ENCODE measurements around the gene MAGI3.
"Not testable (repeated sequence)": the region's sequence is repeated elsewhere in the genome, so short reads cannot be mapped to it uniquely, and the experiment has no call there.

MAGI3 gene

DNA sequence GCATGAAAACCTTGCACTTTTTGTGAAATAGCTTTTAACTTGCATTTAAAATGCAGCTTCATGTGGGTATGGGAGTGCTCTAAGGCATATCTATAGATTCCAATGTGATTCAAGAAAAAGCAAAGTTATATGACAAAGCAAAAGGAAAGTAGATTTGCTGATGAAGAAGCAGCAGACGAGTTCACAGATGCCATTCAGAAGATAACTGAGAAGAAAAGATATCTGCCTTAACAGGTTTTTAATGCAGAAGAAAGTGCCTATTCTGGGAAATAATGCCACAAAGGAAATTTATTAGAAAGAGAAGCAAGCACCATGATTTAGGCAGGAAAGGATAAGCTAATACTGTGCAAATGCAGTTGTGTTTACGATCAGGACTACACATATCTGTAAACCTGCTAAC is 300.9 kb downstream of the MAGI3 start:
- no peak for DNase-seq
- Mint-ChIP-seq H3K36me3 (ENCODE audit: low read depth) (peaks cover 77% of the 10 kb centered on the region), H3K27me3 (ENCODE audit: low read depth, poor library complexity) (no peaks in the 10 kb centered on the region), H3K4me1 (no peaks in the 10 kb centered on the region), H3K9me3 (peaks cover 57% of the 10 kb centered on the region), H3K4me3 (no peak overlapping the region), H3K27ac (no peak overlapping the region)
- TF ChIP-seq, protein P1, sequence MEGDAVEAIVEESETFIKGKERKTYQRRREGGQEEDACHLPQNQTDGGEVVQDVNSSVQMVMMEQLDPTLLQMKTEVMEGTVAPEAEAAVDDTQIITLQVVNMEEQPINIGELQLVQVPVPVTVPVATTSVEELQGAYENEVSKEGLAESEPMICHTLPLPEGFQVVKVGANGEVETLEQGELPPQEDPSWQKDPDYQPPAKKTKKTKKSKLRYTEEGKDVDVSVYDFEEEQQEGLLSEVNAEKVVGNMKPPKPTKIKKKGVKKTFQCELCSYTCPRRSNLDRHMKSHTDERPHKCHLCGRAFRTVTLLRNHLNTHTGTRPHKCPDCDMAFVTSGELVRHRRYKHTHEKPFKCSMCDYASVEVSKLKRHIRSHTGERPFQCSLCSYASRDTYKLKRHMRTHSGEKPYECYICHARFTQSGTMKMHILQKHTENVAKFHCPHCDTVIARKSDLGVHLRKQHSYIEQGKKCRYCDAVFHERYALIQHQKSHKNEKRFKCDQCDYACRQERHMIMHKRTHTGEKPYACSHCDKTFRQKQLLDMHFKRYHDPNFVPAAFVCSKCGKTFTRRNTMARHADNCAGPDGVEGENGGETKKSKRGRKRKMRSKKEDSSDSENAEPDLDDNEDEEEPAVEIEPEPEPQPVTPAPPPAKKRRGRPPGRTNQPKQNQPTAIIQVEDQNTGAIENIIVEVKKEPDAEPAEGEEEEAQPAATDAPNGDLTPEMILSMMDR (IDR thresholded peaks at IDR 0.05), result no peak

DNA sequence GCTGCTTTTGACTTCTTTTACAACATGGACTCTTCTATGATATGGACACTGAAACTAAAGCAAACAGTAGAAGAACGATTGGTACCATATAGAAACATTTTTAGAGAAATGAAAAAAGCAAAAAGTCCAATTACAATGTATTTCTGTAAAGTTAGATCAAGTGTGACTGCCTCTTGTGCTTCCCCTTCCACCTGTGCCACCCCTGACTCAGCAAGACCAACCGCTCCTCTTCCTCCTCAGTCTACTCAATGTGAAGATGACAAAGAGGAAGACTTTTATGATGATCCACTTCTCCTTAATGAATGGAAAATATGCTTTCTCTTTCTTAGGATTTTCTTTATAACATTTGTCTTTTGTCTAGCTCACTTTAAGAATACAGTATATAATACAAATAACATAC is 302.0 kb downstream of the MAGI3 start:
- no peak for DNase-seq
- Mint-ChIP-seq H3K4me3 (no peak overlapping the region), H3K27ac (no peak overlapping the region), H3K27me3 (ENCODE audit: low read depth, poor library complexity) (no peaks in the 10 kb centered on the region), H3K9me3 (peaks cover 61% of the 10 kb centered on the region), H3K36me3 (ENCODE audit: low read depth) (peaks cover 89% of the 10 kb centered on the region), H3K4me1 (no peaks in the 10 kb centered on the region)
- TF ChIP-seq, protein P1 (IDR thresholded peaks at IDR 0.05), result no peak

DNA sequence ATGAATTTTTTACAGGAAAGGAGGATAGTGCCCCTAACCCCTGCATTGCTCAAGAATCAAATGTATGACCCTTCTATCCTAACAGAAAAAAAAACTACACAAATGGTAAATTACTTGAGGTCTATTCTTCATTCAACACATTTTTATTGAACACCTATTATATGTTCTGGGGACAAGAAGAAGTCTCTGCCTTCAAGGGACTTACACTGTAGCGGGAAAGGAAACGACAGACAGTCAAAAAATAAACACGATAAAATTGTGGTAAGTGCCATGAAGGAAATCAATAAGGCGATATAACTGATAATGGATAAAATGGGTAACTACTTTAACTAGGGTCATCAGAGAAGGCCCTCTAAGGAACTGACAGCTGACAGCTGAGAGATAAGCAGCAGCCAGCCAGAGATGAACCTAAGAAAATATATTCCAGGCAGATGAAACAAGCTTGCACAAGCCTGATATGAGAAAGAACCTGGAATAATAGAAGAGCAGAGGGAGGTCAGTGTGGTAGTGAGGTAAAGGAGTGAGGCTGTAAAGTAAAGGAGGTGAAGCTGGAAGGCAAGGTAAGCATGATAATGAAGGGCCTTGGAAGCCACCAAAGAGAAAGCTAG is 302.6 kb downstream of the MAGI3 start:
- H3K4me1 Mint-ChIP-seq, result no peaks in the 10 kb centered on the region
- H3K27ac Mint-ChIP-seq, result no peak overlapping the region
- no peak for DNase-seq
- peaks cover 95% of the 10 kb centered on the region for H3K36me3 Mint-ChIP-seq (ENCODE audit: low read depth)
- H3K4me3 Mint-ChIP-seq, result no peak overlapping the region
- TF ChIP-seq, protein P1 (IDR thresholded peaks at IDR 0.05), result no peak
- no peaks in the 10 kb centered on the region for H3K27me3 Mint-ChIP-seq (ENCODE audit: low read depth, poor library complexity)
- H3K9me3 Mint-ChIP-seq, result peaks cover 61% of the 10 kb centered on the region

DNA sequence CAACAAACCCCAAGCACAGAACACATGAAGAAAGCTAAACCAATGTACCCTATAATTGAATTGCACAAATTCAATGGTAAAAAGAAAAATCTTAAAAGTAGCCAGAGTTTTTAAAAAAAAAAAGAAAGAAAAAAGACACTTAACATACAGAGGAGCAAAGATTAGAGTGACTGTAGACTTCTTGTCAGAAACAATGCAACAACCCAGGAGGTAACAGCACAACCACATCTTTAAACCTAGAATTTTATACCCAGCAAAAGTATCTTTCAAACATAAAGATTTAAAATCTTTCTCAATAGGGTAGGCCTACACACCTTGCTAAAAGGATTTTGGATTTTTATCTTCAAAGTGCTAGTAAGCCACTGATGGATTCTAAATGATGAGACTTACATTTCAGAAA is 304.6 kb downstream of the MAGI3 start:
- Mint-ChIP-seq H3K9me3 (peaks cover 50% of the 10 kb centered on the region), H3K27me3 (ENCODE audit: low read depth, poor library complexity) (no peaks in the 10 kb centered on the region), H3K36me3 (ENCODE audit: low read depth) (peaks cover 99% of the 10 kb centered on the region), H3K27ac (no peak overlapping the region), H3K4me1 (no peaks in the 10 kb centered on the region), H3K4me3 (no peak overlapping the region)
- TF ChIP-seq, protein P1 (IDR thresholded peaks at IDR 0.05), result no peak
- DNase-seq, result no peak

DNA sequence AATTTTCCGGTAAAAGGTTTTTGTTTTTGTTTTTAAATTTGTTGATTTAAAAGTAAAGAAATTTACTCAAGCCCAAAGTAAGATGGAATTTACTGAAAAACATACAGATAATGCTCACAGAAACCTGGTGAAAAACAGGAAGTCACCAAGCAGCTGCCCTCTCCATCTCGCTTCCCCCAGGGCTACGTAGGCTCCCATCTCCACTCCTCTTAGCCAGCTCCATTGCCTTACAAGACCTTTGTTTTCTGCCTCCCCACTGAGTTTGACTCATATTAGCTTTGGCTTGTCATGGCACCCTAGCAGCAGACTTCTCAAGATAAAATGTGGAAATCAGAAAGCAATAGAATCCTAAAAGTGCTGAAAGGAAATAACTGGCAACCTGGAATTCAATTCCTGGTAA is 311.1 kb downstream of the MAGI3 start:
- Mint-ChIP-seq H3K27ac (no peak overlapping the region), H3K9me3 (peaks cover 4% of the 10 kb centered on the region), H3K4me1 (no peaks in the 10 kb centered on the region), H3K36me3 (ENCODE audit: low read depth) (peaks cover 57% of the 10 kb centered on the region), H3K4me3 (no peak overlapping the region), H3K27me3 (ENCODE audit: low read depth, poor library complexity) (no peaks in the 10 kb centered on the region)
- no peak for DNase-seq
- TF ChIP-seq, protein P1 (IDR thresholded peaks at IDR 0.05), result no peak

DNA sequence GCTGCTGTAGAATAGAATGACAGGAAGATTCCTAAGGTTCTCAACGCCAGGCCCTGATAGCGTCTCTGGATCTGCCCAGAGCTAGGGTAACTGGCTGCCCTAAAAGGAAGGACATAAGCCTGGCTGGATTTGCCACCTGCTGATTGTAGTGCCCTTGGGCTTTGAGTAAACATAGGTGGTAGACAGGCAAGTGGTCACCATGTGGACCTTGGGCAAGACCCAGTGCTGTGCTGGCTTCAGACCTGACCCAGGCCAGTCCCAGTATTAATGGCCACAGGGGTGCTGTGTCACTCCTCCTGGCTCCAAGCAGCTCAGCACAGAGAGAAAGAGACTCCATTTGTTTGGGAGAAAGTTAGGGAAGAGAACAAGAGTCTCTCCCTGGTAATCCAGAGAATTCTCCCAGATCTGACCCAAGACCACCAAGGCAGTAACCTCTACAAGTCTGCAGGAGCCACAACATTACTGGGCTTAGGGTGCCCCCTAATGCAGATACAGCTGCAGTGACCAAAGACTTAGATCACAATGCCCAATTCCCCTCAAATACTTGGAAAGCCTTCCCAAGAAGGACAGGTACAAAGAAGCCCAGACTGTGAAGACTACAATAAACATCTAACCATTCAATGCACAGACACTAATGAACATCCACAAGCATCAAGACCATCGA is 324.4 kb downstream of the MAGI3 start:
- Mint-ChIP-seq H3K4me3 (no peak overlapping the region), H3K27ac (no peak overlapping the region), H3K9me3 (peaks cover 32% of the 10 kb centered on the region), H3K36me3 (ENCODE audit: low read depth) (peaks cover 75% of the 10 kb centered on the region), H3K27me3 (ENCODE audit: low read depth, poor library complexity) (no peaks in the 10 kb centered on the region), H3K4me1 (no peaks in the 10 kb centered on the region)
- no peak for DNase-seq
- TF ChIP-seq, protein P1 (IDR thresholded peaks at IDR 0.05), result no peak

DNA sequence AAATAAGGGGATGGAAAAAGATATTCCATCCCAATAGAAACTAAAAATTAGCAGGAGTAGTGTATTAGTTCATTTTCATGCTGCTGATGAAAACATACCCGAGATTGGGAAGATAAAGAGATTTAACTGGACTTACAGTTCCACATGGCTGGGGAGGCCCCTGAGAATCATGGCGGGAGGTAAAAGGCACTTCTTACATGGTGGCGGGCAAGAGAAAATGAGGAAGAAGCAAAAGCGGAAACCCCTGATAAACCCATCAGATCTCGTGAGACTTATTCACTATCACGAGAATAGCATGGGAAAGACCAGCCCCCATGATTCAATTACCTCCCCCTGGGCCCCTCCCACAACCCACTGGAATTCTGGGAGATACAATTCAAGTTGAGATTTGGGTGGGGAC is 327.2 kb downstream of the MAGI3 start:
- H3K4me3 Mint-ChIP-seq; DNase-seq; H3K27me3 Mint-ChIP-seq (ENCODE audit: low read depth, poor library complexity); H3K27ac Mint-ChIP-seq; H3K4me1 Mint-ChIP-seq: not testable (repeated sequence)
- H3K36me3 Mint-ChIP-seq (ENCODE audit: low read depth), result peaks cover 87% of the 10 kb centered on the region
- peaks cover 56% of the 10 kb centered on the region for H3K9me3 Mint-ChIP-seq

DNA sequence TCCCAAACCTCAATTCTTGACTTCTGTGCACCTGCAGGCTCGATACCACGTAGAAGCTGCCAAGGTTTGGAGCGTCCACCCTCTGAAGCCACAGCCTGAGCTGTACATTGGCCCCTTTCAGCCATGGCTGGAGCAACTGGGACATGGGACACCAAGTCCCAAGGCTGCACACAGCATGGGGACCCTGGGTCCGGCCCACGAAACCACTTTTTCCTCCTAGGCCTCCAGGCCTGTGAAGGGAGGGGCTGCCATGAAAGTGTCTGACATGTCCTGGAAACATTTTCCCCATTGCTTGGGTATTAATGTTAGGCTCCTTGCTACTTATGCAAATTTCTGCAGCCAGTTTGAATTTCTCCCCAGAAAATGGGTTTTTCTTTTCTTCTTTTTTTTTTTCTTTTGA is 328.3 kb downstream of the MAGI3 start:
- not testable (repeated sequence) for DNase-seq; H3K4me1 Mint-ChIP-seq; H3K27me3 Mint-ChIP-seq (ENCODE audit: low read depth, poor library complexity); H3K27ac Mint-ChIP-seq; H3K4me3 Mint-ChIP-seq
- H3K36me3 Mint-ChIP-seq (ENCODE audit: low read depth), result peaks cover 89% of the 10 kb centered on the region
- H3K9me3 Mint-ChIP-seq, result peaks cover 65% of the 10 kb centered on the region

All from nephron progenitor cell (in vitro differentiated cells).